Left cardiac atrium (tissue), 4 donors: ENCODE data around the gene CCM2. TPM values are rescaled to one million over a fixed set of nuclear protein-coding genes. Genes with fewer than 3 reads are reported as not detected.
"Not testable (repeated sequence)": the region's sequence is repeated elsewhere in the genome, so short reads cannot be mapped to it uniquely, and the experiment has no call there.

Experiments used
- ATAC-seq, 2 donors: fragments of 200-7000 bp; cut with Tn5 transposase; one replicate each; pipeline ENCODE4 v1.9.1; 2020; ENCODE audit warnings: mild to moderate bottlenecking in 2 of 2, moderate library complexity in 2 of 2
- DNase-seq: peaks from one replicate; pipeline ENCODE4 v3.0.0-alpha.2; 2020
- intact Hi-C, 2 donors: fragments of 100-400 bp; cut with DNase I; formaldehyde crosslinking; loops; one replicate each; pipeline versions ENCODE4 v1.14.1 to v1.15.1; 2022 to 2023
- total RNA-seq, 2 donors: library from RNA; stranded (reverse); fragmentation: NEBNext Ultra II Directional; extraction: Animal tissue kit (Norgen Biotek cat#: 25700); gene quantifications; one replicate each; pipeline ENCODE4 v1.2.1, GENCODE V29; 2021
- donor health status: DM: no; HTN: yes; CAD: no.
- donor health status: DM: no; HTN: yes; CAD: no; lungs with severe emphysema.
- donor health status: DM: yes; HTN: yes; CAD: no.
- donor health status: Dilated cardiomyopathy.

The CCM2 gene
- total RNA-seq, 2 donors from 2014 or later: 33.5 to 36.5 TPM

DNA sequence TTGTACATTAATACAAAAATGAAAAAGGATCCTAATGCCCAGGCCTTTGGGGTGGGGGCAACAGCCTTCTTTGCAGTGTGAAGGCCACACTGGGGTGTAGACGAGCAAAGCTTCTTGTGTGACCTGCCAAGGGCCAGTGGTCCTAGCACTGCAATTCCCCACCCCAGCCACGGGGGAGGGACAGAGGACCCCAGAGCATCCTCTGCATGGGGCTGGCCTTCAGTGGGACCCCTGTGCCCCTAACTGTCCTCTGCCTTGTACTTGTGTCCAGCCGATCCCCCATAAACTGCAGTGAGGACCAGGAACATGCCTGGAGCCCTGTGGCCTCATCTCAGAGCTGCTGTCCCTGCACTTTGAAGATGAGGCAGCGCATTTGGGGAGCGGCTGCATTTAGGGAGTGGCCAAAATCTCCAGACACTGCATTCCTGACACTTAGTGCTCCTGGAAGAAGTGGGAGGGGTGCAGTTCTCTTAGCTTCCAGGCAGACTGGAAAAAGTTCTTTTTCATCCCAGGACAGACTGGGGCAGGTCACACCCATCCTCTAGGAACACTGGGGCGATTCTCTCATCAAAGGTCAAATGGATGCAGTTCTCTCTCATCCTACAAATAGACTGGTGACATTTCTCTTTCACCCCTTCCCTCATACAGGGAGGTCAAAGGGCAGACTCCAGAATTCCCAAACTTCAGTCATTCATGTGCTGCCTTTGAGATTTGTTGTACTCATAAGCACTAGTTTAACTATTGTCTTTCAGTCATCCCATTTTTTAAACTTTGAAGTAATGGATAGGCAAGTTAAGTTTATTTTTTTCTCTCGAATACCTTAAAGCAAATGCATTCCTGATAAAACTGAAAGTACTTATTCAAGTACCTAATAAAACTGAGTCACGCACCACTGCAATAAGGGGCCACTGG, 20.3 kb upstream of the CCM2 start:
- no peak for DNase-seq
- peak in 1 of 2 donors; percentile 9 for ATAC-seq
- intact Hi-C loops: no loop called here

DNA sequence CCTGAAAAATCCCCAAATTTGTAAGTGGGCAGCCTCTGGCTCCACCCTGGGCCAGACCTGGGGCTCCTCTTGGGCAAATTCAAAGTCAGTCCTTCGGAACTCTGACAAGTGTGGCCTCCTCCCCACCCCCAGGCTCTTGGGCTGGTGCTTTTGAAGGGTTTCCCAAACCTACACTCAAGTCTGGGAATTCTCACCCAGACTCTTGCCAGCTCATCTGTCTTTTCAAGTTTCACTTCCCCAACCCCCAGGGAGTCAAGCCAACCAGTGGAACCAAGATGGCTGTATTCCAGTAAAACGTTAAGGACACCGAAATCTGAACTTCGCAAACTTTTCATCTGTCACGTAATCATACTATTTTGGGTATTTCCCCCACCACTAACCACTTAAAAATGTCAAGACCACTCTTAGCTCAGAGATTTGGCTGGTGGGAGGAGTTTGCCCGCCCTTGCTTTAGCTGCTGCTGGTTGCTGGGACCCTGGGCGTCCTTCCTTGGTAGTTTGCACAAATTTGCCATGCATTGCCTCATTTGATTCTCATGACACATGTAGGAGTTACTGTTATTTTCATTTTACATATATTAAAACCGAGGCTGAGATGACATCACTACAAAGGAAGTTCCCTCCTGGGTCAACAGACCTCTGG, 19.5 kb upstream of the CCM2 start:
- ATAC-seq (peak; percentile 10 to 16), DNase-seq (no peak)
- intact Hi-C loops: no loop called here

DNA sequence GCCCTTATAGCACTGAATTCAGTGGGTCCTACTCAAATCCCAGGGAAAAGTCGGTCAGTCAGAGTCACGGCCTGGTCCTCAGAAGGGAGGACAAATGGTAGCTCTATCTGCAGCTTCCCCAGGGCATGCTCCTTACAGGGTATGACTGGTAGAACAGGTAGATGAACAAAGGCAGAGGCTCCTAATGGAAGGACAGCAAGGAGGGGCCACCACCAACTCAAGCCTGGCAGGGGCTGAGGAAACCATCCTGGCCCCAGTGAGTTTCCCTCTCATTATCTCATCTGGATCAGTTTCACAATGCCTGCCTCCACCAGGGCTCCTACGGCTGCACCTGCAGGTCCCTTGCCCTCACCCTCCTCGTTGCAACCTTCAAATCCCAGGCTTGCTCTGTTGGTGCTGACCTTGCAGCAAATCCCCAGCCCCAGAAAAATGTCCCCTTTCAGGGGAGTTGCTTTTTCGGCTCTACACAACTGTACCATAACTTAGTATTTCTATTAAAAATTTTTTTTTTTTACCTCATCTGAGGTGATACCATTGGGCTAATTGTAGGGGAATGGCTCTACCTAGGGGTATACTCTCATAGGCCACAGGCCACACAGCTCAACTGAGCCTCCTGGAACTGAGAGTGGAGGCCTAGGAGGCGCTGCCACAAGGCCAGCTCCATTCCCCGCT, 18.8 kb upstream of the CCM2 start:
- no peak for ATAC-seq

DNA sequence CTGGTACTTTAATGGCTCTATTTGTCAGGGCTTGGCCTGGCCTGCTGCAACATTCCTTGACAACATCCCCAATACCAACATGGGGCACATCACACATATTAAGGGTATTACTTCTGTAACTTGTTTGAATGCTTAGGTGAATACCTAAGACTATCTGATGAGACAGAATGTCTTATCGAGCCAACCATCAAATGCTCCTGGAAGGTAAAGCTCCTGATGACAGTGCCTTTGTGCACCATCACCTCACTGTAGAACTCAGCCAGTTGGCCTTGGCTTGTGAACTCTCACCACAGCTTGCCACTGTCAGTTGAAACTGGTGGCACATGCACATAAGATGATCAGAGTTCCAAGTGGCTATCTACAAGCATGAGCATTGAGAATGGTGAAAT, 17.5 kb upstream of the CCM2 start:
- intact Hi-C loops: no loop called here
- DNase-seq (no peak), ATAC-seq (no peak)

More for the DNA sequence above, 18.8 kb upstream of the CCM2 start:
- intact Hi-C loops: no loop called here
- no peak for DNase-seq

DNA sequence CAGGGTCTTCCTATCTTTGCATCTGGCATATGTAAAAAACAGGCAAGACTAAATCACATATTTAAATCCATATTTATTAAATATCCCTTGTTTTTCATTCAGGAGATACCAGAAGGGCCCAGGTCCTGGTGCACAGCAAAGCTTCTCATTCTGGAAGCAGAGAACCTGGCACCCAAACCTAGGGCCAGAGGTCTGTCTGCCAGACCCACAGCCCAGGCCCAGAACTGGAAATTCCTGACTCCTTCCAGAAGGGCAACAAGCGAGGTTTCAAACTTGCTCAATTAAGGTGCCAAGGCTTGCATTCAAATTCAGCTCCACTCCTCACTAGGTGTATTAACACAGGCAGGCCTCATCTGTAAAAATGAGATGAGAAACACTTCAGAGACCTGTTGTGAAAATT, 17.0 kb upstream of the CCM2 start:
- DNase-seq (no peak), ATAC-seq (no peak)
- intact Hi-C loops: no loop called here

DNA sequence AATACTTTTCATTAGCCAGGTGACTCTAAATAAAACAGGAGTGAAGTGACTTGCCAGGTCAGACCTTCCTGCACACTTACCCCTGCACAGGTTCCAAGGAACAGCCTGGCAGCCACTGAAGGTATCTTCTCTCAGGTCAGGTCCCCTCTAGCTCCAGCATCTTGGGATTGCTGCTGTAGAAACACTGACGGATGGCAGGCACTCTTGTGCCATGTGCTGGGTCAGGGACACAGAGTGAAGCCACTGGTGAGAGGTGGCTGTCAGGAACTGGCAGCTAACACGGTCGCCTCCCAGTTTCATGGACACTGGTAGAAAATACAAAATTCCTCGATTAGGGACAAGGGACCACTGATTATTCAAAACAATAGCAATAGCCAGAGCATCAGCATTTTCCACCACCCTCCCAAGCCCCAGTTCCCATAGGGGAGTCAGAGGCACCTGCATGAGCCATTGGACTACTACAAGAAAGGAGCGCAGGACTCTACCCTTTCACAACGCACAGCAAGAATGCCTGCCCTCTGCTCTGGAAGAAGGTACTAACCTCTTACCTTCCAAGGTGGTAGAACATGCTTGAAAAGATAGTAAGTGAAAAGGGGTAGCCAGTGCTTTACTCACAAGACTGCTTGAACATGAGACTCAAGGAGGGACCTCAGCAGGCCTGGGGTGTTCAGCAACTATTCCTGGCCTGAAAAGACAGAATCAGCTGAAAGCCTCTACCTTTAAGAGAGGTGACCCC, 16.1 kb upstream of the CCM2 start:
- intact Hi-C loops: no loop called here
- ATAC-seq (no peak), DNase-seq (no peak)

DNA sequence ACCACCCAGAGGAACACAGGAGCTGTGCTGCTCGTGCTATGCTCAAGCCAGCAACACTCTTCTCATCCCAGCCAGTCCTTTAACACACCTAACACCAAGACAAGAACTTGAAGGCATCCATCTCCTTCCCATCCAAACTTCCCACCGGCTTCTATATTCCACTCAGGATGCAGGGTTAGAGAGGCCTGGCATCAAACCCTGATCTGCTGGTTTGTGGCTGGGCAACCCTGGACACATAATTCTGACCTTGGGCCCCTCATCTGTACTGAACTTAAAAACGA, 15.6 kb upstream of the CCM2 start:
- DNase-seq: no peak
- intact Hi-C loops: no loop called here
- ATAC-seq: no peak

DNA sequence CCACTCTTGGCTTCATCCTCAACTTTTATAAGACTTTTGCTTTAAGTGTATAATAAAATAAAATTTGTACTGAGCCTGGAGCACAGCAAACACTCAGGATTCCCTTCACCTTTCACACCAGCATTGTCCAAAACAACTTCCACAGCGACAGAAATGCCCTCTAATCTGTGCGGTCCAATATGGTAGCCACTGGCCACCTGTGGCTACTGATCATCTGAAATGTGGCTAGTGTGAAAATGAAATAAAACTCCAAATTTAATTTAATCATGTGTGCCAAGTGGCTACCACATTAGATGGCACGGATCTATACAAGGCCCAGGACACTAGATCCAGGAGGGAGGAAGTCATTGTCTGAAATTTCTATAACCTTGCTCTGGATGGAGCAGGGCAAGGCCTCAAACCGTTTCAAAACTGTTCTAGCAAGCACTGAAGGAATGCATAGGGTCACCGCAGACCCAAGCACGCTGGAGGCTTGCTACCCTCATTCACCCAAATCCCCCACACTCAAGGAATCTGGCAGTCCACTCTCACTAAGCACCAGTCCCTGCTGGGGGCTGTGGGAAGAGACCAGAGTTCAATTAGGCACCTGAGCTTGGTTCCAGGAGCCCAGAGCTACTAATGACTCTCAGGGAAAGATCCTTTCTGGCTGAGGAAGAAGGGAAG, 14.8 kb upstream of the CCM2 start:
- intact Hi-C loops: no loop called here
- no peak for DNase-seq

DNA sequence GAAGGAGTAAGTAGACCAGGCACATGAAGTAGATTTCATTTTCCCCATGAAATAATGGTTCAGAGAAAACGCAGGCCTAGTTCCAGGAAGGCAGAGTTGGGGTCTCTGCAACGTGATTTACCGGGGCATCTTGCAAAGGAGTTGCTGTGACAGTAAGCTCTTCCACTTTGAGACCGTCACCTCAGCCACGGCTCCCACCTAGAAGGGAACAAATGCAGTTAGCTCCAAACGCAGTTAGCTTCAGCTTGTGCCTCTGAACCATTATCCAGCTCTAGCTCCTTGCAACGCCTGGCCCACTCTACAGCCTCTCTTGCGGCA, 14.1 kb upstream of the CCM2 start:
- DNase-seq: no peak
- intact Hi-C loops: no loop called here

More for the DNA sequence above, 14.8 kb upstream of the CCM2 start:
- ATAC-seq: no peak

DNA sequence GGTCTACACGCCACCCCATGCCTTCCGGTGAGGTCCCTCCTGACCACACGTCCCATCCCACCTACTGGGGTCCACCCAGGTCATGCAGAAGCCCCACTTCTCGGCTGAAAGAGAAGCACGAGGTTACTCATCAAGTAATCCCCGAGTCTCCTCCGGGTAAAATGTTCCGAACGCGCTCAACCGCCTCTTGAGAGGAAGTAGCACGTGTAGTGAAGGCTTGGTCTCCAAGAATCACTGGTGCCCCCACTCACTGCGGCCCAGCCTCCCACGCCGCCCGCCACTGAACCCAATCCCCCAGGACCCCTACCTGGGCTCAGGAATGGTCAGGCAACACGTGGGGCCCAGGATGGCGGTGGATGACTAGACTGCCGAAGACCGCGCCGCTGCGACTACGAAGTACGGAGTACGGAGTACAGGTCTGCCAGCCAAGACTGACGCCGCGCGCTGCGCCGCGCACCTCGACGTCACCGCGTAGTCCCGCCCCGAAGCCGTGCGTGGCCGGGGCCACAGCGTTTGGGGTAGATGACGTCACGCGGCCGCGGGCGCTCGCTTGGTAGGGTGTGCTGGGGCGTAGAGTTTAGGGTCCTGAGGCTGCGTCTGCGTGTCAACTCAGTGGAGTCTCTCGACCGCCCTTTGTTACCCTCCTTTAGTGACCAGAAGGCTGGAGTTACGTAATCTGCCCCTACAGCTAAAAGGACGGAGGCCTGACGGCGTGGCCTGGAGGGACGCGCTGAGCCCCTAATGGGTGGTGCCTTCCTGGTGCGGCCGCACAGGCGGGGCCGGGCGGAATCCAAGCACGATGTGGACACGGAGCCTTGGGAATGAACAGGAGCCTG, 13.6 kb upstream of the CCM2 start:
- intact Hi-C loops: no loop called here
- ATAC-seq (peak; percentile 98 to 99), DNase-seq (peak; percentile 97)

More for the DNA sequence above, 14.1 kb upstream of the CCM2 start:
- peak in 1 of 2 donors; percentile 33 for ATAC-seq

DNA sequence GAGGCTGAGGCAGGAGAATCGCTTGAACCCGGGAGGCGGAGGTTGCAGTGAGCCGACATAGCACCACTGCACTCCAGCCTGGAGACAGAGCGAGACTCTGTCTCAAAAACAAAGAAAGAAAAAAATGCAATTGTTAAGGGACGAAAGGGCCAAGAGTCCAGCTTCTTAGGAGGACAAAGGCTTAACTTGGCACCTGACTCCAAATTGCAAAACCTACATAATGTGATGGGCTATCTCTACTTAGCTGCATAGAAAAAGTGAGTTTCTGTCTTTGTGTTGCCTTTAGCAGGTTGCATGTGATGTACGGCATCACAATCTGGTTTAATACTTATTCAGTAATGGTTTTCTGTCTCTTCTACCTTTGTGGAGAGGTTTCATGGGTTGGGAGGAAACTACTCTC, 12.5 kb upstream of the CCM2 start:
- intact Hi-C loops: no loop called here
- DNase-seq (no peak), ATAC-seq (no peak)

DNA sequence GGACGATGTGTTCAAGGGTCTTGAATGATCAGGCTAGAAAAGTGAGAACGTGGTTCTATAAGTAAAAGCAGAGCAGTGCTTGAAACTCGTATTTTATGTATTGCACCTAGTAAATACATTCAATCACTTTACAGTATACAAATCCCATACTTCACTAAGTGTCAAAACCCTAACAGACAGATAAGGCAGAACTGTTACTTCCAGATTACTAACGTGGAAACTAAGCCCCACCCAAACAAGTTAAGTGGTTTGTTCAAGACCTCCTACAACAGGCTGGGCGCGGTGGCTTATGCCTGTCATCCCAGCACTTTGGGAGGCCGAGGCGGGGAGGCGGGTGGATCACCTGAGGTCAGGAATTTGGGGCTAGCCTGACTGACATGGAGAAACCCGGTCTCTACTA, 12.0 kb upstream of the CCM2 start:
- ATAC-seq (no peak), DNase-seq (no peak)
- intact Hi-C loops: no loop called here

DNA sequence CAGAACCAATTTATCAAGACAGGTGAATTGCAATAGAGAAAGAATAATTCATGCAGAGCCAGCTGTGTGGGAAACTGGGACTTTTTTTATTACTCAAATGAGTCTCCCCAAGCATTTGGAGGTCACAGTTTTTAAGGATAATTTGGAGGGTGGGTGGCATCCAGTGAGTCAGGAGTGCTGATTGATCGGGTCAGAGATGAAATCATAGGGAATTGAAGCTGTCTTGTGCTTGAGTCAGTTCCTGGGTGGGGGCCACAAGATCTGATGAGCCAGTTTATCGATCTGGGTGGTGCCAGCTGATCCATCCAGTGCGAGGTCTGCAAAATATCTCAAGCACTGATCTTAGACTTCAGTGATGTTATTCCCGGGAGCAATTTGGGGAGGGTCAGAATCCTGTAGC, 11.3 kb upstream of the CCM2 start:
- DNase-seq (no peak), ATAC-seq (no peak)
- intact Hi-C loops: no loop called here

DNA sequence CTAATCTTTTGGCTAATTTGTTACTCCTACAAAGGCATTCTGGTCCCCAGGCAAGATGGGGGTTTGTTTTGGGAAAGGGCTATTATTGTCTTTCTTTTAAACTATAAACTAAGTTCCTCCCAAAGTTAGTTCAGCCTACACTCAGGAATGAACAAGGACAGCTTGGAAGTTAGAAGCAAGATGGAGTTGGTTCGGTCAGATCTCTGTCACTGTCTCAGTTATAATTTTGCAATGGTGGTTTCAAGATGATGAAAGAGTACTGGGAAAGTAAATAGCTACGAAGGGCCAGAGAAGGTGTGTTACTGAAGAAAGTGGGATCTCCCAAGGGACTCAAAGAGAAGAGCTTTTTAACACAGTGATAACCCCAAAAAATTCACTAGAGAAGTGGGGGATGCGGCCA, 10.9 kb upstream of the CCM2 start:
- ATAC-seq (no peak), DNase-seq (no peak)
- intact Hi-C loops: no loop called here

DNA sequence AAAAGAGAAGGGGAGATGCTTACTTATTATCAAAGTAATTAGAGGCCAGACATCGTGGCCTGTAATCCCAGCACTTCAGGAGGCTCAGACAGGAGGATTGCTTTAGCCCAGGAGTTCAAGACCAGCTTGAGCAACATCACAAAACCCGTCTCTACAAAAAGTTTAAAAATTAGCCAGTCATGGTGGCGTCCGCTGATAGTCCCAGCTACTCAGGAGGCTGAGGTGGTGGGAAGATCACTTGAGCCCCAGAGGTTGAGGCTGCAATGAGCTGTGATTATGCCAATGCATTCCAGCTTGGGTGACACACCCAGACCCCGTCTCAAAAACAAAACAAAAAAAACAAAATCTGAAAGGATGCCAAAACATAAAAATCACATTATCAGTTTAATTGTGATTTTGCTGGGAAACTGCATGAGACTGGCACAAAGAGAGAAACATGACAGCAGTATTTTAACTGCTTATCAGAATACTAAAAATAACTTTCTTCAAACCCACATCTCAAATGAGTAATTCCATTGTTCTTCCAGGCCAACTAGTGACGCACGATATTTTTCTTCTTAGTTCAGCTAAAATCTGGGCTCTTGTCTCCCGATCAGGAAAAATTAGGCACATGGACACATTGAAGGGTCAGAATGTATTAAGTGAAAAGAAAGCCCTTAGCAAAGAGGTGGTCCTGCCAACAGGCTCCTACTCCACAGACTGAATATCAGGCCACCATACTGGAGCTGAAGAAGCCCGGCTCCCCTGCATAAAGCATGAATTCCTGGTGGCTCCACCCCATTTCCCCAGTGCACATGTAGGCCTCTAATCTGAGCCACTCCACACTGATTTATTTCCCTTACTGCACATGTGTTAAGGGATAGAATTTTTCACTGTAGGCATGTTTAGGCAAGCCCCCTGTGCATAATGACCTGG, 9.6 kb upstream of the CCM2 start:
- intact Hi-C loops: no loop called here
- DNase-seq (no peak), ATAC-seq (no peak)

DNA sequence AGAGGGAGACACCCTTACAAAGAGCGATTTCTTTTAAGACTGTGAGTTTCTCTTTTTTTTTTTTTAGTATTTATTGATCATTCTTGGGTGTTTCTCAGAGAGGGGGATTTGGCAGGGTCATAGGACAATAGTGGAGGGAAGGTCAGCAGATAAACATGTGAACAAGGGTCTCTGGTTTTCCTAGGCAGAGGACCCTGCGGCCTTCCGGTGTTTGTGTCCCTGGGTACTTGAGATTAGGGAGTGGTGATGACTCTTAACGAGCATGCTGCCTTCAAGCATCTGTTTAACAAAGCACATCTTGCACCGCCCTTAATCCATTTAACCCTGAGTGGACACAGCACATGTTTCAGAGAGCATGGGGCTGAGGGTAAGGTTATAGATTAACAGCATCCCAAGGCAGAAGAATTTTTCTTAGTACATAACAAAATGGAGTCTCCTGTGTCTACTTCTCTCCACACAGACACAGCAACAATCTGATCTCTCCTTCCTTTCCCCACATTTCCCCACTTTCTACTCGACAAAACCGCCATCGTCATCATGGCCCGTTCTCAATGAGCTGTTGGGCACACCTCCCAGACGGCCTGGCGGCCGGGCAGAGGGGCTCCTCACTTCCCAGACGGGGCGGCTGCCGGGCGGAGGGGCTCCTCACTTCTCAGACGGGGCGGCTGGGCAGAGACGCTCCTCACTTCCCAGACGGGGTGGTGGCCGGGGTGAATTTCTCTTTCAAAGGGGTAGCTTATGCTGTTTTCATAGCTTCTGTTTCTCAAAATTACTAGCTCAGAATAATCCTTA, 7.8 kb upstream of the CCM2 start:
- ATAC-seq, intact Hi-C loops, DNase-seq: not testable (repeated sequence)
